Erythroblast (primary cell): ENCODE measurements around the gene SEPTIN2.
A peak's percentile ranks its signal among the peaks of the same experiment; 100 is the strongest.
"Not testable (repeated sequence)": the region's sequence is repeated elsewhere in the genome, so short reads cannot be mapped to it uniquely, and the experiment has no call there.

ENCODE experiments used
- DNase-seq, 2 experiments: peaks; one replicate each; lab custom pipeline; 2025; lab: John Stamatoyannopoulos, UW
- GATA1 ChIP-seq: IDR thresholded peaks from 2 replicates; pipeline ENCODE4 v1.6.1; 2011; ENCODE audit warnings: low read depth, mild to moderate bottlenecking, control low read depth, low read length, moderate library complexity
- POLR2A ChIP-seq: IDR thresholded peaks from 2 replicates; pipeline ENCODE4 v1.6.1; 2011; ENCODE audit warnings: mild to moderate bottlenecking, low read length

The SEPTIN2 gene

DNA sequence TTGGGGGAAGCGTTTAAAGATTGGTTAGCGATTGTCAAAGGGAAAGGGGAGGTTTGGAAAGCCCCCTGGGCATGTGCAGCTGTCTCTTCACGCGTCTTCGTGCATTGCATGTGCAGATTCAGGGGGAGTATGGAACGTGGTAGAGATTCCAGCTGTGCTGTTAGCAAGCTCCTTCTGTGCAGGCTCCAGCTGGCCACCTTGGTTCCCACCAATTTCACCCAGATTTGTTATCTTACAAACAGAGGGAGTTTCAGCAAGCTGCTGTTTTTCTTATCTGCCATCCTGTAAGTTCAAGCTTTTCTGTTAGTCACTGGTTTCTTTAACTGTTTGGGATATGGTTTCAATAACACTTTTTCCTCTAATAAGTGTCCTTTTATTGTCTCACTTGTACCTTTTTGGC lies 70.8 kb downstream of the SEPTIN2 start:
- peak; percentile 17 to 54 for DNase-seq

DNA sequence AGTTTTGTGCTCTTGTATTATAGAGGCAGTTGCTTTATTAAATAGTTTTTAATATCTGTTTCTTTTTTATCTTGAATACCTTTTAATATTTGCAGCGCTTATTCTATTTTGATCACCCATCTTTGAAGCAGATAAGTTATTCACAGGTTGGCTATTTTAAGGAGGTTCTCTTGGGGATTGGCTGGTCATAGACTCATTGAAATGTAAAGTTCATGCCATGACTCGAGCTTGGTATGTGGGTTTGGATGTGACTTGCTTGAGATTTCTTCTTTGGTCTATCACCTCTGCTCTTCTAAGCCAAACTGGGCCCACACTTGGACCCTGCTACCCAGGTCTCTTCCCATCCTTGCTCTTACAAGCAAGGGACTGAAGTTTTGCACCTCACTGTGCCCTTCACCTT lies 74.0 kb downstream of the SEPTIN2 start:
- TF ChIP-seq POLR2A (no peak), GATA1 (no peak)
- no peak for DNase-seq

More for the DNA sequence above, 70.8 kb downstream of the SEPTIN2 start:
- TF ChIP-seq POLR2A, result no peak
- no peak for TF ChIP-seq GATA1

DNA sequence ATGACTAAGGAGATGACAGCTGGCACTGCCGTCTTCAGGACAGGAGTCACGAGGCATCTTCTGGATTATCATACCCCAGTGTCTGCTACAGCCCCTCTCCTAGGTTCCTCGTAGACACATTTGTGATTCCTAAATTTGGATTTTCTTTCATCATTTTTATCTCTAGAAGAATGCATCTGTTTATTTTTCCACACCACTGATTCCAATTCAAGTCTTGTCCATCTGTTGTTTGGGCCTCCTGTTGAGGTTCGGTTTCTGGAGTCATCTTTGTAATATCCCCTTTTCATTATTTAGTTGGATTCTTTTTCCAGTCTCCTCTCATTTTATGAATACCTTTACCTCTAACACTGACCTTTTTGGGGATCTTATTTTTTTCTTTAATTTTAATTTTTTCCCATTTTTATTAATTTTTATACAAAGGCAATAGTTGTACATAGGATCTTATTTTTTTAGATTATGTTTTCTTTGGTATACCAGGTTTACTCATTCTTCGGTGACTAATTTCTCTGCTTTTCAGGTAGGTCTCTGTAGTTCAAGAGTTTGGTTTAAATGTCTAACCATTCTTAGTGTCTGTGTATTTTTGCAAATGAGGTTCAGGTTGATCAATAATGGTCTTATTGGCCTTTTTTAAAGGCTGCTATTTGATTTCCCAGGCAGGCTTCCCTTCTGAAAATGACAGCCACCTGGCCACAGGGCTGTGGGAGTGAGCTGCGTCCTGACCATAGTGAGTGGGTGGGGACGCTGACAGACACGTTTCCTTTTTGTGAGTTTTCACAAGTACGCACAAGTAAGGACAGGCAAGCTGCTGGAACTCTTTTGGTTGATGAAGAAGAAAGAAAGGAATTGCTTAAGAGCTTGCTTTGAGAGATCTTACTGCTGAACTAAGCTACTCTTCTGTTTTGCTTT lies 74.8 kb downstream of the SEPTIN2 start:
- TF ChIP-seq POLR2A, result no peak
- TF ChIP-seq GATA1, result no peak
- DNase-seq, result no peak

DNA sequence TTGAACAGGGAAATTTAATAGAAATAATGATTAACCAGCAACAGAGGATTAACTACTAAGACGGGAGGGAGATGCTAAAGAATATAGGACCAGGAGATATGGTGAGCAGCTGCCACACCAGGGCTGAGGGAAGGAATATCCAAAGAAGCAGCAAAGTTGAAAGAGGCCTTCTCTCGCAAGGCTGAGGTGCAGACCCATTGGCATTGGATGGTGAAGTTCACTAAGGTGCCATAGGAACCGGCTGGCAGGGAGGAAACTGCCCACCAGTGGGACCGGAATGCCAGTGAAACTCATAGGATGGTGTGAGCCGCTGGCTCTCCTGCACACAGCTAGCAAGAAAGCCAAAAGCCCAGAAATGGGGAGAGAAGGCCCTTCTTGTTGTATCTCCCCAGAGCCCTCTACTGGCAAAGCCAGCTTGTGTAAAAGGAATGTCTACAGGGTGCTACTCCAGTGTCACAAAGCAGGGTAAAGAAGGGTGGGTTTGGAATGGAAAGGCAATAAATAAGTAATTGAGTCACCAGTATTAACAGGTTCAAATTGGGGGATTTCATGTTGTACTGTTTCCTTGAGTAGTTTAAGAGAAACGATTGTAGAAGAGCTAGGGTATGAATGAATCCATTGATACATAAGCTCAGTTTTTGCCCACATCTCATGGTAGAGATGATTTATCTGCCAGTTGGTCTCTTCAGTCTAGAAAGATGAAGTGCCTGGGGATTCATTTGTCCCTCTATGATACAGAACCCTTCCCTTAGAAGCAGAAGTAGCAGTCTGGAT lies 76.4 kb downstream of the SEPTIN2 start:
- TF ChIP-seq GATA1, result no peak
- peak; percentile 34 to 39 for DNase-seq

DNA sequence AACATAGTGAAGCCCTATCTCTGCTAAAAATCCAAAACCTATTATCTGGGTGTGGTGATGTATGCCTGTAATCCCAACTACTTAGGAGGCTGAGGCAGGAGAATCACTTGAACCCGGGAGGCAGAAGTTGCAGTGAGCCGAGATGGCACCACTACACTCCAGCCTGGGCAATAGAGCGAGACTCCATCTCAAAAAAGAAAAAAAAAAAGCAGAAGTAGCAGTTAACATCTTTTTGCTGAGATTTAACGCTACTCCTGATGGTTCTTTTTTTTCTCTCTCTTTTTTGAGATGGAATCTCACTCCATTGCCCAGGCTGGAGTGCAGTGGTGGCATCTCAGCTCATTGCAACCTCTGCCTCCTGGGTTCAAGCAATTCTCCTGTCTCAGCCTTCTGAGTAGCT lies 77.0 kb downstream of the SEPTIN2 start:
- not testable (repeated sequence) for DNase-seq

DNA sequence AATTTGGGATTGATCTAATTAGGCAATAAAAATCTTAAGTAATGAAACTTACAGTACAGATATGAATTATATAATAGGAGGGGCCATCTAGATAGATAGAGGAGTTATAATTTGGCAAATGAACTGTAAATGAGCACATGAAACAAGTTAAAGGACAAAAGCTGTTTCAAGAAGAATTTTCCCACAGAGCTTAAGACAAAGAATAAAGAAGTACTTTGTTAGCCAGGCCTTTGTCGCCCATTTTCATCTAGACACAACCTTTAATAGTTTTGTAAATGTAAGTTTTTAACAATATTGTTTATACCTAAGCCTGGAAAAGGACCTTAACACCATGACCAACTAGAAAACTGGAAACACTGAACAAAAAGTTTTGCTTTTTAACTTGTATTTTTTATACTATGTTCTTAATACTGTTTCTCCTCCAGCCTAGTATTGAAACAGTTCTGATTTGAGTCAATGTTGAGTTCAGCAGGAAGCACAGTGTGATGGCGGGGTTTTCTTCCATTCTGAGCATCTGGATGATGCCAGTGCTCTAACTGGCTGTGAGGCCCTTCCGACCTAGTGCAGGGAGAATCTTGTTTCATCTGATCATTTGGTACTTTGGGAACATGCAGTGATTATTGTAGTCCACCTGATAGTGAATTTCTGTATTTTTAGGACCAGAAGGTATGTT lies 77.9 kb downstream of the SEPTIN2 start:
- TF ChIP-seq GATA1, result no peak
- no peak for TF ChIP-seq POLR2A

DNA sequence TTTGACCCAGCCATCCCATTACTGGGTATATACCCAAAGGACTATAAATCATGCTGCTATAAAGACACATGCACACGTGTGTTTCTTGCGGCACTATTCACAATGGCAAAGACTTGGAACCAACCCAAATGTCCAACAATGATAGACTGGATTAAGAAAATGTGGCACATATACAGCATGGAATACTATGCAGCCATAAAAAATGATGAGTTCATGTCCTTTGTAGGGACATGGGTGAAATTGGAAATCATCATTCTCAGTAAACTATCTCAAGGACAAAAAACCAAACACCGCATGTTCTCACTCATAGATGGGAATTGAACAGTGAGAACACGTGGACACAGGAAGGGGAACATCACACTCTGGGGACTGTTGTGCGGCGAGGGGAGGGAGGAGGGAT lies 81.1 kb downstream of the SEPTIN2 start:
- DNase-seq, result not testable (repeated sequence)

More for the DNA sequence above, 77.9 kb downstream of the SEPTIN2 start:
- DNase-seq, result no peak

DNA sequence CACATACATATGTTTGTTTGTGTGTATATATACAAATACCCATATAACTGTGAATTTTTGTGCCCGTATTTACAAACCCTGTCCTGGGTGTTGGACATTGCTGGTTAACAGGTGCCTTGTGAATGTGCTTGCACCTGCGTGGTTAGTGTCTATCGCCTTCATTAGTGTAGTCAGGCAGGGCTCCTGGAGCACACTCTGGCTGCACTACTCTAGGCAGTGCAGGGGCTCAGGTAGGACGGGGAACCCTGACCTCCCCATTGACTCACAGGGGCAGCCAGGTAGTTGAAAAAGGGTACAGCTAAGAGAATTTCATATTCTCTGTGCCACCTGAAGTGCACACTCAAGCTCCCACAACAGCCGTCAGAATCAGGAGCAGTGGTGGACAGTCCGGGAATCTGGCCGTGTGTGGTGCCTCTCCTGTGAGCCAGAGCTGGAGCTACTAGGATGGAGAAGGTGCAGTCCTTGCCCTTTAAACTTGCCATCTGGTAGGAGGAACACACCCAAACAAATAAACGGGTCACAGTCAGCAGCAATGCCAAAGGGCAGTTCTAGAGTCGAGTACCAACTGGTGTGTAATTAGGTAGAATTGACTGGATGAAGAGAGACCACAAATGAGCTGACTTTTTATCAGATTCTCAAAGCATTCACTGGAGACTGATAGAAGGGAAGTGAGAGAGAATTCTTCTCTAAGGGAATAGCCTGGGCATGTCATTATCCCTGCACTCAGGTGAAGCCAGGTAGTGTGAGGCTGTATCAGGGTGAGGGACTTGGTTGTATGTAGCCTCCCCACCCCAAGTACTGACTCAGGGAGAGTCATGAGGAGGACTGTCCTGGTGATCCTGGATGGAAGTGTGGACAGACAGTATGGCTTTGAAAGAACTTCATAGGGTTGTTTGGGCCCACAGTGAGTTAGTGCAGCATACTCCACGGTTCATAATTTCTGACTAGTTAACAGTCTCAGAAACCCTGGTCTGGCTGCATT lies 84.5 kb downstream of the SEPTIN2 start:
- DNase-seq, result no peak
- TF ChIP-seq GATA1, result no peak
- no peak for TF ChIP-seq POLR2A
